Neural cell (in vitro differentiated cells): ENCODE data around the gene ZNF793. TPM values are rescaled to one million over a fixed set of nuclear protein-coding genes. Genes with fewer than 3 reads are reported as not detected.

Experiments
- H2AFZ ChIP-seq: fragments of 200-600, 300-800 bp; sonication (generic), shearing (Covaris generic); 2 replicates; pipeline ENCODE4 v1.6.0; 2014; ENCODE audit warnings: low read depth, mild to moderate bottlenecking, antibody characterized with exemption, low read length, moderate library complexity
- H3F3A ChIP-seq: fragments of 200-600 bp; shearing (Covaris generic); 2 replicates; pipeline ENCODE4 v1.6.1; 2016; ENCODE audit warnings: mild to moderate bottlenecking, moderate library complexity, mixed read lengths, antibody characterized with exemption, low read length; ENCODE audit not compliant: insufficient read depth, poor library complexity, severe bottlenecking
- H3K27ac ChIP-seq: fragments of 200-600, 300-800 bp; sonication (generic), shearing (Covaris generic); 2 replicates; pipeline ENCODE4 v1.5.1; 2014; ENCODE audit warnings: mild to moderate bottlenecking, low read length, moderate library complexity
- H3K27me3 ChIP-seq: fragments of 300-800, 200-600 bp; sonication (generic), shearing (Covaris generic); 2 replicates; pipeline ENCODE4 v1.6.0; 2014; ENCODE audit warnings: mild to moderate bottlenecking, low read depth, low read length, moderate library complexity; ENCODE audit not compliant: insufficient read depth
- H3K36me3 ChIP-seq: fragments of 300-800, 200-600 bp; sonication (generic), shearing (Covaris generic); 2 replicates; pipeline ENCODE4 v1.5.1; 2014; ENCODE audit warnings: mild to moderate bottlenecking, antibody characterized with exemption, low read length, moderate library complexity; ENCODE audit not compliant: insufficient read depth
- H3K4me2 ChIP-seq: fragments of 300-800, 200-600 bp; sonication (generic), shearing (Covaris generic); 2 replicates; pipeline ENCODE4 v1.6.0; 2014; ENCODE audit warnings: mild to moderate bottlenecking, low read length
- H3K4me3 ChIP-seq: fragments of 300-800, 200-600 bp; sonication (generic), shearing (Covaris generic); 2 replicates; pipeline ENCODE4 v1.5.1; 2014; ENCODE audit warnings: mild to moderate bottlenecking, low read length, moderate library complexity
- H3K79me2 ChIP-seq: fragments of 200-600 bp; shearing (Covaris generic); replicated peaks from 2 replicates; pipeline ENCODE4 v1.6.0; 2014; ENCODE audit warnings: mild to moderate bottlenecking, low read length, moderate library complexity; ENCODE audit not compliant: insufficient read depth
- H3K9ac ChIP-seq: fragments of 300-800, 200-600 bp; sonication (generic), shearing (Covaris generic); 2 replicates; pipeline ENCODE4 v1.6.1; 2016; ENCODE audit warnings: mild to moderate bottlenecking, low read length, mixed read lengths
- H3K9me2 ChIP-seq: fragments of 200-600 bp; shearing (Covaris generic); 2 replicates; pipeline ENCODE4 v1.6.1; 2016; ENCODE audit warnings: mild to moderate bottlenecking, low read length, mixed read lengths; ENCODE audit not compliant: insufficient read depth
- H3K9me3 ChIP-seq: fragments of 200-600, 300-800 bp; sonication (generic), shearing (Covaris generic); 2 replicates; pipeline ENCODE4 v1.6.1; 2016; ENCODE audit warnings: mild to moderate bottlenecking, mixed run types, low read length, moderate library complexity, mixed read lengths
- H4K20me1 ChIP-seq: fragments of 200-600 bp; shearing (Covaris generic); 2 replicates; pipeline ENCODE4 v1.6.1; 2016; ENCODE audit warnings: mild to moderate bottlenecking, mixed run types; ENCODE audit not compliant: insufficient read depth
- EP300 ChIP-seq: fragments of 450-650 bp; conservative IDR thresholded peaks from 2 replicates; pipeline ENCODE4 v1.6.1; 2014; ENCODE audit warnings: antibody characterized with exemption, mild to moderate bottlenecking, moderate library complexity; ENCODE audit not compliant: poor library complexity, severe bottlenecking
- EZH2 ChIP-seq: fragments of 200-600, 300-800 bp; shearing (Covaris generic), sonication (generic); IDR thresholded peaks from 2 replicates; pipeline ENCODE4 v1.6.1; 2014; ENCODE audit warnings: antibody characterized with exemption, low read length, borderline replicate concordance, mild to moderate bottlenecking; ENCODE audit not compliant: insufficient read depth, poor library complexity, severe bottlenecking
- MXI1 ChIP-seq: fragments of 450-650 bp; conservative IDR thresholded peaks from 2 replicates; pipeline ENCODE4 v1.6.1; 2014; ENCODE audit warnings: antibody characterized with exemption, mild to moderate bottlenecking; ENCODE audit not compliant: poor library complexity, severe bottlenecking
- POLR2AphosphoS5 ChIP-seq: IDR thresholded peaks from 2 replicates; pipeline ENCODE4 v1.6.1; 2012
- RAD21 ChIP-seq: fragments of 450-650 bp; conservative IDR thresholded peaks from 2 replicates; pipeline ENCODE4 v1.6.1; 2014; ENCODE audit warnings: antibody characterized with exemption, mild to moderate bottlenecking, moderate library complexity
- SMC3 ChIP-seq: fragments of 450-650 bp; conservative IDR thresholded peaks from 2 replicates; pipeline ENCODE4 v1.6.1; 2014; ENCODE audit warnings: antibody characterized with exemption, mild to moderate bottlenecking, moderate library complexity; ENCODE audit not compliant: poor library complexity
- TAF1 ChIP-seq: IDR thresholded peaks from 2 replicates; pipeline ENCODE4 v1.6.1; 2012; ENCODE audit warnings: low read depth
- polyA plus RNA-seq: library from polyadenylated mRNA; depleted of rRNA; stranded (reverse); fragments of >200 nt; gene quantifications from 2 replicates; pipeline ENCODE4 v1.2.3, GENCODE V29; 2014
- TF ChIP-seq, protein P1 (sequence below): fragments of 450-650 bp; IDR thresholded peaks from 2 replicates; pipeline ENCODE4 v1.5.1; 2014; ENCODE audit warnings: antibody characterized with exemption, mild to moderate bottlenecking, moderate library complexity; ENCODE audit not compliant: poor library complexity, severe bottlenecking
- TF ChIP-seq, protein P2 (sequence below): IDR thresholded peaks from 2 replicates; pipeline ENCODE4 v1.6.1; 2012; ENCODE audit warnings: borderline replicate concordance

The ZNF793 gene
- polyA plus RNA-seq, 1 donor from 2014 or later = 39.6 TPM

DNA sequence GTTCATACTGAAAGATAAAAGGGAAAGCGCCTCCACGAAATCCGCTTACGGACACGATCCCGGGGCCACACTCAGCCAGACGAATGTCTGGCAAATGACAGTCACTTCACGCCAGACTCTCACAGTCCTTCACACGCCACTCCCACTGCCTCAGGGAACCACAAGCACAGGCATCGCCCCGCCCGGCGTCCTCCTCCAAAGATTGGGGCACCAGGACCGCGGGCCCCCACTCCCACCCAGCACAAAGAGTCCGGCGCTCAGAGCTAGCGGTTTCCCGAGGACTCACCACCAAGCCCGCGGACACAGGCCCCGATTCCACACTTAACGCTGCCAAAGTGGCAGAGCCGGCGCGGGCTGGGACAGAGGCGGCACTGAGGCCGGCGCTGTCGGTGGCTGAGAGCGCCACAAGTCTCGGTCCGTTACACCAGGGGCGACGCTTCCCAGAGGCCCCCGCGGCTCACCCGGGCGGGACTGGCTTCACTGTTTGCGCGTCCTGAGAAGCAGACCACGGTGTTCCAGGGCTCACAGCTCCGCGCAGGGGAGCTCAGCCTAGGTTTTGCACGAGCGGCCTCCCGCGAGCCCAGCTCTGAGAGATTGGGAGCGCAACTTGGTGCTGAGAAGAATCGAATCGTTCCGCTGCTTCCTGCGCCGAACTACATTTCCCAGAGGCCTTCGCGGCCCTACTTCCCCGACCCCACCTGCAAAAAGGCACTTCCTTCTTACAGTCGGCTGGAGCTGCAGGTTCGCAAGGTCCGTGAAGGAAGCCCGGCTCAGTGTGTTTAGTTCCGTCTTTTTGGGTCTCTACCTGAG, 39.7 kb upstream of the ZNF793 start, which contains the start of gene ZNF569:
Gene ZNF569, minus strand, starts transcription at position 647 of the 810 bp plus-strand sequence. CDS start 22,523 bp downstream, outside the sequence.
- Histone ChIP-seq H3K9ac (peak within 1 kb of the TSS; percentile 84), H3K4me2 (peak within 1 kb of the TSS; percentile 37), H3K79me2 (peaks cover 38% of the 10 kb centered on the region), H3F3A (no peaks in the 10 kb centered on the region), H4K20me1 (no peaks in the 10 kb centered on the region), H3K27me3 (no peaks in the 10 kb centered on the region), H3K9me3 (peaks cover 18% of the 10 kb centered on the region), H3K27ac (peak within 1 kb of the TSS; percentile 83), H3K36me3 (peaks cover 32% of the 10 kb centered on the region), H3K4me3 (peak within 1 kb of the TSS; percentile 92), H2AFZ (peak within 1 kb of the TSS; percentile 81), H3K9me2 (no peaks in the 10 kb centered on the region)
- TF ChIP-seq, protein P1, sequence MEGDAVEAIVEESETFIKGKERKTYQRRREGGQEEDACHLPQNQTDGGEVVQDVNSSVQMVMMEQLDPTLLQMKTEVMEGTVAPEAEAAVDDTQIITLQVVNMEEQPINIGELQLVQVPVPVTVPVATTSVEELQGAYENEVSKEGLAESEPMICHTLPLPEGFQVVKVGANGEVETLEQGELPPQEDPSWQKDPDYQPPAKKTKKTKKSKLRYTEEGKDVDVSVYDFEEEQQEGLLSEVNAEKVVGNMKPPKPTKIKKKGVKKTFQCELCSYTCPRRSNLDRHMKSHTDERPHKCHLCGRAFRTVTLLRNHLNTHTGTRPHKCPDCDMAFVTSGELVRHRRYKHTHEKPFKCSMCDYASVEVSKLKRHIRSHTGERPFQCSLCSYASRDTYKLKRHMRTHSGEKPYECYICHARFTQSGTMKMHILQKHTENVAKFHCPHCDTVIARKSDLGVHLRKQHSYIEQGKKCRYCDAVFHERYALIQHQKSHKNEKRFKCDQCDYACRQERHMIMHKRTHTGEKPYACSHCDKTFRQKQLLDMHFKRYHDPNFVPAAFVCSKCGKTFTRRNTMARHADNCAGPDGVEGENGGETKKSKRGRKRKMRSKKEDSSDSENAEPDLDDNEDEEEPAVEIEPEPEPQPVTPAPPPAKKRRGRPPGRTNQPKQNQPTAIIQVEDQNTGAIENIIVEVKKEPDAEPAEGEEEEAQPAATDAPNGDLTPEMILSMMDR = peak; percentile 17
- TF ChIP-seq RAD21 (peak; percentile 41), POLR2AphosphoS5 (peak; percentile 80), TAF1 (peak; percentile 69), EP300 (peak; percentile 49), MXI1 (peak; percentile 74), SMC3 (no peak), EZH2 (no peak)
- TF ChIP-seq, protein P2, sequence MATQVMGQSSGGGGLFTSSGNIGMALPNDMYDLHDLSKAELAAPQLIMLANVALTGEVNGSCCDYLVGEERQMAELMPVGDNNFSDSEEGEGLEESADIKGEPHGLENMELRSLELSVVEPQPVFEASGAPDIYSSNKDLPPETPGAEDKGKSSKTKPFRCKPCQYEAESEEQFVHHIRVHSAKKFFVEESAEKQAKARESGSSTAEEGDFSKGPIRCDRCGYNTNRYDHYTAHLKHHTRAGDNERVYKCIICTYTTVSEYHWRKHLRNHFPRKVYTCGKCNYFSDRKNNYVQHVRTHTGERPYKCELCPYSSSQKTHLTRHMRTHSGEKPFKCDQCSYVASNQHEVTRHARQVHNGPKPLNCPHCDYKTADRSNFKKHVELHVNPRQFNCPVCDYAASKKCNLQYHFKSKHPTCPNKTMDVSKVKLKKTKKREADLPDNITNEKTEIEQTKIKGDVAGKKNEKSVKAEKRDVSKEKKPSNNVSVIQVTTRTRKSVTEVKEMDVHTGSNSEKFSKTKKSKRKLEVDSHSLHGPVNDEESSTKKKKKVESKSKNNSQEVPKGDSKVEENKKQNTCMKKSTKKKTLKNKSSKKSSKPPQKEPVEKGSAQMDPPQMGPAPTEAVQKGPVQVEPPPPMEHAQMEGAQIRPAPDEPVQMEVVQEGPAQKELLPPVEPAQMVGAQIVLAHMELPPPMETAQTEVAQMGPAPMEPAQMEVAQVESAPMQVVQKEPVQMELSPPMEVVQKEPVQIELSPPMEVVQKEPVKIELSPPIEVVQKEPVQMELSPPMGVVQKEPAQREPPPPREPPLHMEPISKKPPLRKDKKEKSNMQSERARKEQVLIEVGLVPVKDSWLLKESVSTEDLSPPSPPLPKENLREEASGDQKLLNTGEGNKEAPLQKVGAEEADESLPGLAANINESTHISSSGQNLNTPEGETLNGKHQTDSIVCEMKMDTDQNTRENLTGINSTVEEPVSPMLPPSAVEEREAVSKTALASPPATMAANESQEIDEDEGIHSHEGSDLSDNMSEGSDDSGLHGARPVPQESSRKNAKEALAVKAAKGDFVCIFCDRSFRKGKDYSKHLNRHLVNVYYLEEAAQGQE = peak; percentile 54

DNA sequence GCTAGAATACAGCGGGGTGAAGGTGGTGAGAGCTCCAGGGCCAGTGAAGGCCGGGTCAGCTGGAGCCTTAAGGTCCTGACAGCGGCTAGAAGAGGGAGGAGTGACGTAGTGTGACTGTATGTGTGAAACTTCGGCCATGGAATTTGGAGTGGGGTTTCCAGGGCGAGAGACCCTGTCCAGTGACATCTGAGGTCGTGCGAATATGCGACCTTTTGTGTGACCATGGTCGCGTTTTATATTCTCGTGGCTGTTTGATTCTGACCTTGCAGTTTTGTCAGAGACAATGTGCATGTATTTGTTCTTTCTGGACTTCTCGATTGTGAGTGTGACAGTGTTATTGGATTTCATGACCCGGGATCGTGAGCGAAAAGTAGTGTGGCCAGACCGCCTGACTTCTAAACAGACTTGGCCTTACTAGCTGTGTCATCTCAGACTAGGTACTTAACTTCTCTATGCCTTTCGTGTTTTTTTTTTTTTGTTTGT, 39.1 kb upstream of the ZNF793 start:
- peaks cover 16% of the 10 kb centered on the region for H3K9me3 ChIP-seq
- H3K4me3 ChIP-seq = peak overlapping the region; percentile 86
- H2AFZ ChIP-seq = peak overlapping the region; percentile 81
- peak overlapping the region; percentile 83 for H3K27ac ChIP-seq
- peaks cover 39% of the 10 kb centered on the region for H3K79me2 ChIP-seq
- no peaks in the 10 kb centered on the region for H3F3A ChIP-seq
- no peaks in the 10 kb centered on the region for H3K9me2 ChIP-seq
- peaks cover 27% of the 10 kb centered on the region for H3K36me3 ChIP-seq
- no peaks in the 10 kb centered on the region for H4K20me1 ChIP-seq
- TF ChIP-seq, protein P2 = no peak
- TF ChIP-seq TAF1 (no peak), POLR2AphosphoS5 (no peak), EP300 (no peak), MXI1 (no peak)
- H3K27me3 ChIP-seq = no peaks in the 10 kb centered on the region
- H3K4me2 ChIP-seq = no peak overlapping the region
- peak overlapping the region; percentile 84 for H3K9ac ChIP-seq
